K562 (cell line): ENCODE measurements around the gene TGDS. TPM values are rescaled to one million over a fixed set of nuclear protein-coding genes. Genes with fewer than 3 reads are reported as not detected.

Source experiments
- ATAC-seq: fragments of 200-7000 bp; cut with Tn5 transposase; 3 replicates; pipeline ENCODE4 v1.9.1; 2020; ENCODE audit warnings: moderate library complexity
- BruUV-seq: library from RNA; stranded (reverse); fragments of 400-500 nt; replicated peaks from 2 replicates; lab custom pipeline; 2021; lab: Mats Ljungman, UMichigan
- CTCF ChIA-PET: fragments of 300-600 bp; formaldehyde crosslinking; extraction: SDS; loops from one replicate; lab custom pipeline; 2021; ENCODE audit warnings: low intra/inter-chr PET ratio; lab: Yijun Ruan, JAX
- POLR2A ChIA-PET: fragments of 300-600, 350-650 bp; sonication (Branson Sonifier 250); formaldehyde crosslinking; extraction: SDS; loops from one replicate; lab custom pipeline; 2021; ENCODE audit warnings: antibody characterized with exemption, inconsistent platforms; lab: Yijun Ruan, JAX
- DNase-seq, 4 experiments: peaks; one replicate each; pipeline versions ENCODE4 v3.0.0 to v3.0.0-alpha.2; 2011 to 2018; ENCODE audit warnings: low spot score in 3 of 4, mixed read lengths in 3 of 4; ENCODE audit errors: extremely low read depth in 1 of 4
- FAIRE-seq: peaks from 2 replicates; lab custom pipeline; 2011; peaks lifted over from hg19 to GRCh38; lab: Jason Lieb, UNC
- H2AFZ ChIP-seq: 2 replicates; pipeline ENCODE4 v1.6.0; 2011; ENCODE audit warnings: low read depth, low read length, control low read depth, inconsistent platforms
- H3K27ac ChIP-seq: fragments of 200-600 bp; 3 replicates; pipeline ENCODE4 v1.8.0; 2011; ENCODE audit warnings: low read depth, mild to moderate bottlenecking, control low read depth, inconsistent platforms, low read length, moderate library complexity, mixed read lengths; ENCODE audit errors: extremely low read depth
- H3K27me3 ChIP-seq, 2 experiments: fragments of 300-600 bp in 1 of 2; 2 replicates in 1 of 2; 3 replicates in 1 of 2; pipeline versions ENCODE4 v1.6.0 to v1.8.0; 2011; ENCODE audit warnings: inconsistent platforms in 2 of 2, low read length in 2 of 2, mild to moderate bottlenecking in 1 of 2, mixed read lengths in 1 of 2, moderate library complexity in 1 of 2; ENCODE audit not compliant: control insufficient read depth in 2 of 2, insufficient read depth in 2 of 2
- H3K36me3 ChIP-seq: fragments of 300-600 bp; 3 replicates; pipeline ENCODE4 v1.8.0; 2011; ENCODE audit warnings: mild to moderate bottlenecking, low read length, inconsistent platforms; ENCODE audit not compliant: control insufficient read depth, insufficient read depth
- H3K4me1 ChIP-seq, 2 experiments: fragments of 200-600 bp in 1 of 2; replicated peaks in 1 of 2; 2 replicates in 1 of 2; 3 replicates in 1 of 2; pipeline versions ENCODE4 v1.5.1 to v1.8.0; 2011; ENCODE audit warnings: inconsistent platforms in 2 of 2, low read length in 2 of 2, mild to moderate bottlenecking in 1 of 2, mixed read lengths in 1 of 2, moderate library complexity in 1 of 2; ENCODE audit not compliant: control insufficient read depth in 2 of 2, insufficient read depth in 2 of 2
- H3K4me2 ChIP-seq: 2 replicates; pipeline ENCODE4 v1.6.1; 2011; ENCODE audit warnings: low read length, control low read depth, inconsistent platforms, mixed read lengths; ENCODE audit not compliant: insufficient read depth
- H3K4me3 ChIP-seq: fragments of 200-600 bp; sonication (generic), shearing (Covaris generic); 2 replicates; pipeline ENCODE4 v1.5.1; 2016; ENCODE audit warnings: control low read depth, inconsistent platforms
- H3K79me2 ChIP-seq: fragments of 200-600 bp; 3 replicates; pipeline ENCODE4 v1.8.0; 2011; ENCODE audit warnings: low read length, inconsistent platforms; ENCODE audit not compliant: control insufficient read depth, insufficient read depth
- H3K9ac ChIP-seq, 2 experiments: 2 replicates each; pipeline versions ENCODE4 v1.6.0 to v1.6.1; 2011; ENCODE audit warnings: low read depth in 2 of 2, low read length in 2 of 2, control low read depth in 1 of 2, inconsistent platforms in 1 of 2, mild to moderate bottlenecking in 1 of 2, mixed read lengths in 1 of 2; ENCODE audit not compliant: insufficient read depth in 1 of 2
- H3K9me1 ChIP-seq: one replicate; pipeline ENCODE4 v1.6.0; 2011; ENCODE audit warnings: inconsistent platforms, mild to moderate bottlenecking, low read length, moderate library complexity; ENCODE audit not compliant: control insufficient read depth, insufficient read depth
- H3K9me3 ChIP-seq: replicated peaks from 2 replicates; pipeline ENCODE4 v1.5.1; 2011; ENCODE audit warnings: low read depth, low read length, inconsistent platforms; ENCODE audit not compliant: control insufficient read depth, insufficient read depth
- H4K20me1 ChIP-seq: replicated peaks from 2 replicates; pipeline ENCODE4 v1.6.1; 2011; ENCODE audit warnings: low read length, inconsistent platforms, mixed read lengths; ENCODE audit not compliant: control insufficient read depth, insufficient read depth
- FOXA1 ChIP-seq: fragments of 450-650 bp; IDR thresholded peaks from 2 replicates; pipeline ENCODE4 v1.6.1; 2016; ENCODE audit warnings: mild to moderate bottlenecking, borderline replicate concordance
- KLF1 ChIP-seq: fragments of 450-650 bp; IDR thresholded peaks from 2 replicates; pipeline ENCODE4 v1.6.1; 2016; ENCODE audit warnings: missing genetic modification characterization, missing compliant biosample characterization
- MCM2 ChIP-seq: fragments of 450-650 bp; IDR thresholded peaks from 2 replicates; pipeline ENCODE4 v1.6.1; 2017; ENCODE audit warnings: low read depth, mild to moderate bottlenecking
- NCOA2 ChIP-seq, 2 experiments: fragments of 450-650 bp; IDR thresholded peaks; 2 replicates each; pipeline ENCODE4 v1.6.1; 2018; ENCODE audit warnings: mild to moderate bottlenecking in 2 of 2, moderate library complexity in 1 of 2; ENCODE audit not compliant: partially characterized antibody in 2 of 2
- POLR2AphosphoS2 ChIP-seq: IDR thresholded peaks from 2 replicates; pipeline ENCODE4 v1.6.1; 2012; ENCODE audit warnings: low read length, improper control_type of control experiment
- PPARD ChIP-seq: fragments of 250-450 bp; sonication (Bioruptor Pico); IDR thresholded peaks from 2 replicates; pipeline ENCODE4 v1.8.0; 2022; ENCODE audit warnings: inconsistent platforms, mild to moderate bottlenecking, moderate library complexity
- PRPF4 ChIP-seq: fragments of 200-400 bp; formaldehyde crosslinking; IDR thresholded peaks from one replicate; pipeline ENCODE4 v1.6.1; 2017; ENCODE audit warnings: low read length, low read depth, mild to moderate bottlenecking; ENCODE audit not compliant: insufficient read depth, poor library complexity, severe bottlenecking
- SPI1 ChIP-seq: IDR thresholded peaks from 2 replicates; pipeline ENCODE4 v1.6.1; 2011; ENCODE audit warnings: low read depth, low read length, control low read depth, borderline replicate concordance
- ZBED1 ChIP-seq: IDR thresholded peaks from 2 replicates; pipeline ENCODE4 v1.6.1; 2014
- ZC3H8 ChIP-seq: fragments of 450-650 bp; IDR thresholded peaks from 2 replicates; pipeline ENCODE4 v1.6.1; 2017
- ZFP30 ChIP-seq: fragments of 250-450 bp; sonication (Bioruptor Pico); IDR thresholded peaks from 2 replicates; pipeline ENCODE4 v1.8.0; 2022; ENCODE audit warnings: moderate library complexity, mild to moderate bottlenecking, inconsistent platforms, borderline replicate concordance
- ZFX ChIP-seq: sonication (generic); formaldehyde crosslinking; IDR thresholded peaks from 2 replicates; pipeline ENCODE4 v1.8.0; 2022; ENCODE audit warnings: mild to moderate bottlenecking, missing genetic modification reagents, moderate library complexity
- ZKSCAN8 ChIP-seq: fragments of 200-800 bp; sonication (Bioruptor generic); IDR thresholded peaks from 2 replicates; pipeline ENCODE4 v1.6.1; 2016; ENCODE audit warnings: missing genetic modification characterization, missing compliant biosample characterization
- ZNF76 ChIP-seq: fragments of 250-450 bp; sonication (Bioruptor Pico); IDR thresholded peaks from 2 replicates; pipeline ENCODE4 v1.4.0; 2020; ENCODE audit warnings: mild to moderate bottlenecking, moderate library complexity, borderline replicate concordance
- WGBS: fragments of 100-300 bp; shearing (Covaris generic); methylation state at CpG from one replicate; pipeline ENCODE4 v1.1.6; 2016; ENCODE audit warnings: low coverage, mixed read lengths; ENCODE audit not compliant: insufficient coverage; ENCODE audit errors: missing lambda C conversion rate; 5-methylcytosine and 5-hydroxymethylcytosine counted together
- in situ Hi-C: fragments of 300-500 bp; cut with MboI; formaldehyde crosslinking; loops from 4 replicates; pipeline ENCODE4 v1.15.0; 2018; ENCODE audit warnings: inconsistent platforms, mixed read lengths
- intact Hi-C: fragments of 100-400 bp; cut with micrococcal nuclease; formaldehyde crosslinking; loops from 2 replicates; pipeline ENCODE4 v1.14.2; 2022
- polyA plus RNA-seq, 8 experiments: library from polyadenylated mRNA; depleted of rRNA in 4 of 8; stranded (reverse) in 5 of 8; unstranded in 3 of 8; fragments of >200 nt; fragmentation: Nextera tagmentation in 2 of 8; fragmentation: Illumina TruSeq in 1 of 8; extraction: Ambion mirVana in 2 of 8; extraction: Trizol in 1 of 8; gene quantifications; 2 replicates each; pipeline versions ENCODE4 v1.2.1 to v1.2.3, GENCODE V29; 2011 to 2014; ENCODE audit warnings: inconsistent platforms in 1 of 8, missing spikeins in 1 of 8
- total RNA-seq, 7 experiments: library from RNA; depleted of rRNA in 6 of 7; stranded (reverse); fragments of >200 nt in 6 of 7; fragmentation: Illumina TruSeq in 2 of 7; extraction: Trizol in 2 of 7; gene quantifications; 2 replicates each; pipeline versions ENCODE4 v1.2.1 to v1.2.3, GENCODE V29; 2011 to 2021; ENCODE audit warnings: low replicate concordance in 1 of 7
- TF ChIP-seq, protein P1 (sequence below): fragments of 250-450 bp; sonication (Bioruptor Pico); IDR thresholded peaks from 2 replicates; pipeline ENCODE4 v1.8.0; 2022; ENCODE audit warnings: moderate library complexity, mild to moderate bottlenecking, inconsistent platforms
- TF ChIP-seq, protein P2 (sequence below): fragments of 450-650 bp; IDR thresholded peaks from 2 replicates; pipeline ENCODE4 v1.6.1; 2017; ENCODE audit warnings: mild to moderate bottlenecking, moderate library complexity

Gene TGDS
- total and polyA plus RNA-seq, 9 of the 15 experiments (the other 6 are each of a cell fraction or from before 2014, with no cell fraction given) = 9.9 to 43.7 (median 21.4) TPM

DNA sequence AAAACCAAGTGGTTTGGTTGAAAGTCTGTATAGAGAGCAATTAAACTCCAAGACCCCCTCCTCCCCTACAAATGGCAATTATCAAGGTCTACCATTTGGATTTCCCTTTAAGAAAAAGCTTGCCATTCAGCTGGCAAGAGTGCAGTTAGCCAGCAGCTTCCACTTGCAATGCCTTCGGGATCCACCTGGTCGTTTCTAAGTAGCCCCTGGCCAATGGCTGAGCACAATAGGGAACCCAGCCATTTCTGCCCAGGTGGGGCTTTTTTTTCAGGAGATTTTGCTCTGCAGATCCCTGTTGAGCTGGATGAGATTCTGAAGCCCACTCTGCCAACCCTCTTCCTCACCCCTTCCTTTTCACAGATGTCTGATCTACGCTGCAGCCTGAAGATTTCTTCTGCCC is 26.3 kb downstream of the TGDS start:
- BruUV-seq = no TSS peak

More for the DNA sequence above, 26.3 kb downstream of the TGDS start:
- Histone ChIP-seq H3K4me2 (no peak overlapping the region), H3K9ac (no peak overlapping the region), H2AFZ (no peak overlapping the region), H3K9me3 (no peaks in the 10 kb centered on the region), H3K79me2 (no peaks in the 10 kb centered on the region), H3K9me1 (no peaks in the 10 kb centered on the region), H3K4me3 (no peak overlapping the region), H3K27ac (no peak overlapping the region), H4K20me1 (no peaks in the 10 kb centered on the region), H3K27me3 (no peaks in the 10 kb centered on the region), H3K4me1 (no peaks in the 10 kb centered on the region), H3K36me3 (peaks cover 37% of the 10 kb centered on the region; the same call in 2 of the 3 replicates)
- CTCF ChIA-PET = no interaction called here
- FAIRE-seq (no peak), DNase-seq (no peak), ATAC-seq (no peak)
- intact Hi-C loops (no loop called here), in situ Hi-C loops (no loop called here)
- POLR2A ChIA-PET = interaction anchor here (0.6 kb wide), 1 partner anchor 908 kb away, joined by 3 read pairs; no protein-coding TSS in a partner anchor
- 81% methylated on average over 3 of the region's 3 CpGs for WGBS
- TF ChIP-seq ZFX (no peak), PRPF4 (no peak), ZFP30 (no peak), ZBED1 (no peak), NCOA2 (IDR thresholded peaks at IDR 0.05; ENCODE audit: partially characterized antibody in 2 of 2) (no peak), PPARD (CRISPR knock-in tag) (no peak), ZC3H8 (no peak), POLR2AphosphoS2 (no peak), MCM2 (no peak), FOXA1 (no peak), ZKSCAN8 (CRISPR knock-in tag) (no peak), ZNF76 (no peak), SPI1 (no peak), KLF1 (tag) (no peak)
- TF ChIP-seq, protein P1, sequence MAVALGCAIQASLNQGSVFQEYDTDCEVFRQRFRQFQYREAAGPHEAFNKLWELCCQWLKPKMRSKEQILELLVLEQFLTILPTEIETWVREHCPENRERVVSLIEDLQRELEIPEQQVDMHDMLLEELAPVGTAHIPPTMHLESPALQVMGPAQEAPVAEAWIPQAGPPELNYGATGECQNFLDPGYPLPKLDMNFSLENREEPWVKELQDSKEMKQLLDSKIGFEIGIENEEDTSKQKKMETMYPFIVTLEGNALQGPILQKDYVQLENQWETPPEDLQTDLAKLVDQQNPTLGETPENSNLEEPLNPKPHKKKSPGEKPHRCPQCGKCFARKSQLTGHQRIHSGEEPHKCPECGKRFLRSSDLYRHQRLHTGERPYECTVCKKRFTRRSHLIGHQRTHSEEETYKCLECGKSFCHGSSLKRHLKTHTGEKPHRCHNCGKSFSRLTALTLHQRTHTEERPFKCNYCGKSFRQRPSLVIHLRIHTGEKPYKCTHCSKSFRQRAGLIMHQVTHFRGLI = no peak
- TF ChIP-seq, protein P2, sequence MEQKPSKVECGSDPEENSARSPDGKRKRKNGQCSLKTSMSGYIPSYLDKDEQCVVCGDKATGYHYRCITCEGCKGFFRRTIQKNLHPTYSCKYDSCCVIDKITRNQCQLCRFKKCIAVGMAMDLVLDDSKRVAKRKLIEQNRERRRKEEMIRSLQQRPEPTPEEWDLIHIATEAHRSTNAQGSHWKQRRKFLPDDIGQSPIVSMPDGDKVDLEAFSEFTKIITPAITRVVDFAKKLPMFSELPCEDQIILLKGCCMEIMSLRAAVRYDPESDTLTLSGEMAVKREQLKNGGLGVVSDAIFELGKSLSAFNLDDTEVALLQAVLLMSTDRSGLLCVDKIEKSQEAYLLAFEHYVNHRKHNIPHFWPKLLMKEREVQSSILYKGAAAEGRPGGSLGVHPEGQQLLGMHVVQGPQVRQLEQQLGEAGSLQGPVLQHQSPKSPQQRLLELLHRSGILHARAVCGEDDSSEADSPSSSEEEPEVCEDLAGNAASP = no peak
